ENCODE results near the gene TMEM40.
"Not testable (repeated sequence)": the region's sequence is repeated elsewhere in the genome, so short reads cannot be mapped to it uniquely, and the experiment has no call there.

Gene TMEM40

GRCh38 chr3:12737319-12737718 lies 21.7 kb downstream of the TMEM40 start:
- DNase-seq (ENCODE audit: low spot score in 2 of 2): no peak
- Mint-ChIP-seq H3K27ac (ENCODE audit: low read depth) (no peak overlapping the region), H3K4me1 (no peaks in the 10 kb centered on the region), H3K36me3 (ENCODE audit: insufficient read depth) (no peaks in the 10 kb centered on the region), H3K9me3 (no peaks in the 10 kb centered on the region), H3K27me3 (peaks cover 35% of the 10 kb centered on the region), H3K4me3 (no peak overlapping the region)
- ATAC-seq (replicated peaks; ENCODE audit: extremely low read depth, poor library complexity, severe bottlenecking): no peak

- Mint-ChIP-seq H3K27me3 (peaks cover 22% of the 10 kb centered on the region), H3K4me1 (no peaks in the 10 kb centered on the region), H3K4me3 (no peak overlapping the region), H3K36me3 (ENCODE audit: insufficient read depth) (peaks cover 1% of the 10 kb centered on the region), H3K9me3 (no peaks in the 10 kb centered on the region), H3K27ac (ENCODE audit: low read depth) (no peak overlapping the region)
- no peak for DNase-seq (ENCODE audit: low spot score in 2 of 2)
- ATAC-seq (replicated peaks; ENCODE audit: extremely low read depth, poor library complexity, severe bottlenecking): no peak
Observed at GRCh38 chr3:12734960-12735359, 24.1 kb downstream of the TMEM40 start.

DNA sequence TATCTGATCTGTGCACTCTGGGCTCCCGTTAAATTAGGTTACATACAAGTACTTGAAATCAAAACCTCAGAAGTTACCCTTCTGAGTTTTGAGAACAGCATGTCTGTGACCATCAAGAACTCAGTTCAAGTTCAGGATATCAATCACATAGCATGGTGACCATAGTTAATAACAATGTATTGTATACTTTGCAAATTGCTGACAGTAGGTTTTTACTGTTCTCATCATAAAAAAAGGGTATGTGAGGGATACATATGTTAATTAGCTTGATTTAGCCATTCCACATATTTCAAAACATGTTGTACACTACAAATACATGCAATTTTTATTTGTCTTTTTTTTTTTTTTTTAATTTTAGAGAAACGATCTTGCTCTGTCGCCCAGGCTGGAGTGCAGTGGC lies 25.5 kb downstream of the TMEM40 start:
- Mint-ChIP-seq H3K4me3 (no peak overlapping the region), H3K27me3 (peaks cover 28% of the 10 kb centered on the region), H3K4me1 (no peaks in the 10 kb centered on the region), H3K9me3 (no peaks in the 10 kb centered on the region), H3K36me3 (ENCODE audit: insufficient read depth) (peaks cover 1% of the 10 kb centered on the region), H3K27ac (ENCODE audit: low read depth) (no peak overlapping the region)
- no peak for DNase-seq (ENCODE audit: low spot score in 2 of 2)
- no peak for ATAC-seq (replicated peaks; ENCODE audit: extremely low read depth, poor library complexity, severe bottlenecking)

GRCh38 chr3:12730506-12731242 lies 28.4 kb downstream of the TMEM40 start:
- DNase-seq (ENCODE audit: low spot score in 2 of 2) (no peak), ATAC-seq (replicated peaks; ENCODE audit: extremely low read depth, poor library complexity, severe bottlenecking) (no peak)
- Mint-ChIP-seq H3K9me3 (no peaks in the 10 kb centered on the region), H3K36me3 (ENCODE audit: insufficient read depth) (peaks cover 1% of the 10 kb centered on the region), H3K27ac (ENCODE audit: low read depth) (no peak overlapping the region), H3K4me3 (no peak overlapping the region), H3K4me1 (no peaks in the 10 kb centered on the region), H3K27me3 (peaks cover 30% of the 10 kb centered on the region)

- no peak for ATAC-seq (replicated peaks; ENCODE audit: extremely low read depth, poor library complexity, severe bottlenecking)
- Mint-ChIP-seq H3K9me3 (no peaks in the 10 kb centered on the region), H3K27me3 (peaks cover 21% of the 10 kb centered on the region), H3K36me3 (ENCODE audit: insufficient read depth) (peaks cover 1% of the 10 kb centered on the region), H3K27ac (ENCODE audit: low read depth) (no peak overlapping the region), H3K4me1 (no peaks in the 10 kb centered on the region), H3K4me3 (no peak overlapping the region)
- DNase-seq (ENCODE audit: low spot score in 2 of 2): no peak
Observed at GRCh38 chr3:12729051-12729651, 29.9 kb downstream of the TMEM40 start.

DNA sequence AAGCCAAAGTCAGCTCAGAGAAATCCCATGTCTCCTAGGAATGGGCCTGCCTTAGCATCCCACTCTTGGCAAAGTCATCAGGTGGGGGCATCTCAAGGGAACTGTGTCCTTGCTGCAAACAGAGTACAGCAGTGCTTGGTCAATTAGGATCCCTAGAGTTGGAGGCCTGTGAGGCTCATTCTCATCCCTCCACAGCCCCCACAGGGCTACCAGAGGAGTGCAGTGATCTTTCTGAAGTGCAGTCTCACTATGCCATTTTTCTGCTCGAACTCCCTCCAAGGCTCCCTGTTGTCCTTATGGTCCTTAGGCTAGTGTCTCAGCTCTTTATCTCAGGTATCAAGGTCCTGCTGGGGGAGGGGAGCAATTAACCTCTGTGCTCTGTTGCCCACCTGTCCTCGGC lies 31.1 kb downstream of the TMEM40 start:
- no peaks in the 10 kb centered on the region for H3K4me1 Mint-ChIP-seq
- ATAC-seq (replicated peaks; ENCODE audit: extremely low read depth, poor library complexity, severe bottlenecking): no peak
- H3K4me3 Mint-ChIP-seq: no peak overlapping the region
- peaks cover 16% of the 10 kb centered on the region for H3K27me3 Mint-ChIP-seq
- DNase-seq (ENCODE audit: low spot score in 2 of 2): no peak
- no peaks in the 10 kb centered on the region for H3K9me3 Mint-ChIP-seq
- H3K27ac Mint-ChIP-seq (ENCODE audit: low read depth): no peak overlapping the region
- H3K36me3 Mint-ChIP-seq (ENCODE audit: insufficient read depth): peaks cover 1% of the 10 kb centered on the region

DNA sequence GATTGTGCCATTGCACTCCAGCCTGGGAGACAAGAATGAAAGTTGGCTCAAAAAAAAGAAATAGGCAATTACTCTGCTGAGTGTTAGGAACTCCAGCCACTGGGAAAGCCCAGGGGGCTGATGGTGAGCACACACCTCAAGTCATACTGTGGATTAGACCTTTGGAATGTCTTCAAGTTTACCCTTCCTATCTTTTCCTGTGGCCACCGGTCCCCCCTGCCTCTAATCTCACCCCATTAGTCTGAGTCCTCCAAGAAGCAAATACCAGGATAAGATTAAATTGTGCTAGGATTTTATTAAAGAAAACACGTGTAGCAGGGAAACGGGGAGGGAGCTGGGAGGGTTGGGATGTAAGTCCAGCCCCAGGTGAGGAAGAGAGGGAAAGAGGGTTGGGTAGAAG lies 31.6 kb downstream of the TMEM40 start:
- H3K4me3 Mint-ChIP-seq: no peak overlapping the region
- H3K36me3 Mint-ChIP-seq (ENCODE audit: insufficient read depth): peaks cover 1% of the 10 kb centered on the region
- no peak for DNase-seq (ENCODE audit: low spot score in 2 of 2)
- no peak overlapping the region for H3K27ac Mint-ChIP-seq (ENCODE audit: low read depth)
- no peaks in the 10 kb centered on the region for H3K9me3 Mint-ChIP-seq
- no peaks in the 10 kb centered on the region for H3K4me1 Mint-ChIP-seq
- no peak for ATAC-seq (replicated peaks; ENCODE audit: extremely low read depth, poor library complexity, severe bottlenecking)
- peaks cover 12% of the 10 kb centered on the region for H3K27me3 Mint-ChIP-seq

DNA sequence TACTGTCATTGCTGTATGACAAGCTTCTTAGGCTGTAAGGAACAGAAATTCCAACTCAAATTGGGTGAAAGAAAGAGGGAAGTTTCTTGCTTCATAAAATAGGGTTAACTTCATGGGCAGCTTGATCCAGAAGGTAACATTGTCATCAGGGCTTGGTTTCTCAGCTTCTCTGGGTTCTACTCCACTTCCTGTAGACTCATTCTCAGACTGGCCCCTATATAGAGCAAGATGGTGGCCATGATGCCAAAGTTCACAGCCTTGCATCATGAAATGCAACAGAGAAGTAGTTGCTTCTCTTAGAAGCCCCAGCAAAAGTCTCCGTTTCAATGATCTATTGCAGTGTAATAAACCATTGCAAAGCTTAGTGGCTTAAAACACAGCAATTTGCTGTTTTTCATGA lies 33.6 kb downstream of the TMEM40 start:
- H3K9me3 Mint-ChIP-seq: no peaks in the 10 kb centered on the region
- H3K4me1 Mint-ChIP-seq: peaks cover 2% of the 10 kb centered on the region
- peak overlapping the region; percentile 13 for H3K27ac Mint-ChIP-seq (ENCODE audit: low read depth)
- H3K4me3 Mint-ChIP-seq: no peak overlapping the region
- no peaks in the 10 kb centered on the region for H3K36me3 Mint-ChIP-seq (ENCODE audit: insufficient read depth)
- no peak for ATAC-seq (replicated peaks; ENCODE audit: extremely low read depth, poor library complexity, severe bottlenecking)
- no peak for DNase-seq (ENCODE audit: low spot score in 2 of 2)
- H3K27me3 Mint-ChIP-seq: peaks cover 8% of the 10 kb centered on the region

DNA sequence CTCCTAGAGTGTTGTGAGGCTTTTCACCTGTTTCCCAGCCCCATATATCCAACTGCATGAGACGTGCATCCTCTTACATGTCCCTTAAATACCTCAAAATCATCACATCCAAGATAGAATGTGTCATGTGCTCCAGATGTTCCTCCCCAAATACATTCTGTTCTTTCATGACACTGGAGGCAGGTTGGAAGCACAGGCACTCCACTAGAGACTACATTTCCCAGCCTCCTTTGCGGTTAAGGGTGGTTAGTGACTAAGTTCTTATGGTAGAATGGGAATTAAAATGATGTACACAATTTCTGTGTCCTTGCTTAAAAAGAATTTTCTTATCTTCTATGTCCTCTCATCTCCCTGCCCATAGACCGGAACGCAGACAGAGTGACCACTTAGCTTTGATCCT lies 34.3 kb downstream of the TMEM40 start:
- peaks cover 8% of the 10 kb centered on the region for H3K27me3 Mint-ChIP-seq
- ATAC-seq (replicated peaks; ENCODE audit: extremely low read depth, poor library complexity, severe bottlenecking) (no peak), DNase-seq (ENCODE audit: low spot score in 2 of 2) (no peak)
- H3K9me3 Mint-ChIP-seq: no peaks in the 10 kb centered on the region
- peak overlapping the region; percentile 13 for H3K27ac Mint-ChIP-seq (ENCODE audit: low read depth)
- H3K36me3 Mint-ChIP-seq (ENCODE audit: insufficient read depth): no peaks in the 10 kb centered on the region
- peaks cover 9% of the 10 kb centered on the region for H3K4me1 Mint-ChIP-seq
- no peak overlapping the region for H3K4me3 Mint-ChIP-seq

GRCh38 chr3:12723362-12723761 lies 35.7 kb downstream of the TMEM40 start:
- H3K36me3 Mint-ChIP-seq (ENCODE audit: insufficient read depth); H3K27me3 Mint-ChIP-seq; ATAC-seq (replicated peaks; ENCODE audit: extremely low read depth, poor library complexity, severe bottlenecking); H3K4me3 Mint-ChIP-seq; H3K9me3 Mint-ChIP-seq; H3K27ac Mint-ChIP-seq (ENCODE audit: low read depth); DNase-seq (ENCODE audit: low spot score in 2 of 2): not testable (repeated sequence)
- peaks cover 15% of the 10 kb centered on the region for H3K4me1 Mint-ChIP-seq

- ATAC-seq (replicated peaks; ENCODE audit: extremely low read depth, poor library complexity, severe bottlenecking) (no peak), DNase-seq (ENCODE audit: low spot score in 2 of 2) (no peak)
- Mint-ChIP-seq H3K36me3 (ENCODE audit: insufficient read depth) (no peaks in the 10 kb centered on the region), H3K27ac (ENCODE audit: low read depth) (no peak overlapping the region), H3K4me3 (no peak overlapping the region), H3K4me1 (peaks cover 15% of the 10 kb centered on the region), H3K9me3 (no peaks in the 10 kb centered on the region), H3K27me3 (no peaks in the 10 kb centered on the region)
Observed at GRCh38 chr3:12722226-12722625, 36.8 kb downstream of the TMEM40 start.

GRCh38 chr3:12719984-12720898 lies 38.8 kb downstream of the TMEM40 start:
- ATAC-seq (replicated peaks; ENCODE audit: extremely low read depth, poor library complexity, severe bottlenecking) (peak; percentile 87), DNase-seq (ENCODE audit: low spot score in 2 of 2) (peak; percentile 47 to 63)
- no peaks in the 10 kb centered on the region for H3K36me3 Mint-ChIP-seq (ENCODE audit: insufficient read depth)
- peak overlapping the region; percentile 73 for H3K27ac Mint-ChIP-seq (ENCODE audit: low read depth)
- H3K9me3 Mint-ChIP-seq: no peaks in the 10 kb centered on the region
- H3K4me3 Mint-ChIP-seq: peak overlapping the region; percentile 41
- no peaks in the 10 kb centered on the region for H3K27me3 Mint-ChIP-seq
- H3K4me1 Mint-ChIP-seq: peaks cover 15% of the 10 kb centered on the region

All from central memory CD8-positive, alpha-beta T cell (primary cell).